GM12878 (cell line): ENCODE measurements around the gene MTHFD1.

Experiments
- SP1 ChIP-seq: IDR thresholded peaks from one replicate; pipeline ENCODE4 v1.6.1; 2011; ENCODE audit warnings: low read depth, low read length
- SREBF2 ChIP-seq: IDR thresholded peaks from 2 replicates; pipeline ENCODE4 v1.6.1; 2012; ENCODE audit warnings: mild to moderate bottlenecking, low read length

- no peak for TF ChIP-seq SP1
- TF ChIP-seq SREBF2, result no peak
Measured at GRCh38 chr14:64506721-64507120, 118.6 kb downstream of the MTHFD1 start.
